Activated CD4-positive, CD25-positive, alpha-beta regulatory T cell treated with anti-CD3 and anti-CD28 coated beads, Interleukin-2, amount 50 U/mL, for 24 hours (primary cell): ENCODE data around the gene ESF1.

Experiments used
- ATAC-seq, 2 donors: fragments of 150-1000 bp; cut with Tn5 transposase; one replicate each; pipeline ENCODE4 v1.10.0; 2021; ENCODE audit warnings: mild to moderate bottlenecking in 1 of 2, moderate library complexity in 1 of 2

The ESF1 gene, protein sequence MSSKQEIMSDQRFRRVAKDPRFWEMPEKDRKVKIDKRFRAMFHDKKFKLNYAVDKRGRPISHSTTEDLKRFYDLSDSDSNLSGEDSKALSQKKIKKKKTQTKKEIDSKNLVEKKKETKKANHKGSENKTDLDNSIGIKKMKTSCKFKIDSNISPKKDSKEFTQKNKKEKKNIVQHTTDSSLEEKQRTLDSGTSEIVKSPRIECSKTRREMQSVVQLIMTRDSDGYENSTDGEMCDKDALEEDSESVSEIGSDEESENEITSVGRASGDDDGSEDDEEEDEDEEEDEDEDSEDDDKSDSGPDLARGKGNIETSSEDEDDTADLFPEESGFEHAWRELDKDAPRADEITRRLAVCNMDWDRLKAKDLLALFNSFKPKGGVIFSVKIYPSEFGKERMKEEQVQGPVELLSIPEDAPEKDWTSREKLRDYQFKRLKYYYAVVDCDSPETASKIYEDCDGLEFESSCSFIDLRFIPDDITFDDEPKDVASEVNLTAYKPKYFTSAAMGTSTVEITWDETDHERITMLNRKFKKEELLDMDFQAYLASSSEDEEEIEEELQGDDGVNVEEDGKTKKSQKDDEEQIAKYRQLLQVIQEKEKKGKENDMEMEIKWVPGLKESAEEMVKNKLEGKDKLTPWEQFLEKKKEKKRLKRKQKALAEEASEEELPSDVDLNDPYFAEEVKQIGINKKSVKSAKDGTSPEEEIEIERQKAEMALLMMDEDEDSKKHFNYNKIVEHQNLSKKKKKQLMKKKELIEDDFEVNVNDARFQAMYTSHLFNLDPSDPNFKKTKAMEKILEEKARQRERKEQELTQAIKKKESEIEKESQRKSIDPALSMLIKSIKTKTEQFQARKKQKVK

DNA sequence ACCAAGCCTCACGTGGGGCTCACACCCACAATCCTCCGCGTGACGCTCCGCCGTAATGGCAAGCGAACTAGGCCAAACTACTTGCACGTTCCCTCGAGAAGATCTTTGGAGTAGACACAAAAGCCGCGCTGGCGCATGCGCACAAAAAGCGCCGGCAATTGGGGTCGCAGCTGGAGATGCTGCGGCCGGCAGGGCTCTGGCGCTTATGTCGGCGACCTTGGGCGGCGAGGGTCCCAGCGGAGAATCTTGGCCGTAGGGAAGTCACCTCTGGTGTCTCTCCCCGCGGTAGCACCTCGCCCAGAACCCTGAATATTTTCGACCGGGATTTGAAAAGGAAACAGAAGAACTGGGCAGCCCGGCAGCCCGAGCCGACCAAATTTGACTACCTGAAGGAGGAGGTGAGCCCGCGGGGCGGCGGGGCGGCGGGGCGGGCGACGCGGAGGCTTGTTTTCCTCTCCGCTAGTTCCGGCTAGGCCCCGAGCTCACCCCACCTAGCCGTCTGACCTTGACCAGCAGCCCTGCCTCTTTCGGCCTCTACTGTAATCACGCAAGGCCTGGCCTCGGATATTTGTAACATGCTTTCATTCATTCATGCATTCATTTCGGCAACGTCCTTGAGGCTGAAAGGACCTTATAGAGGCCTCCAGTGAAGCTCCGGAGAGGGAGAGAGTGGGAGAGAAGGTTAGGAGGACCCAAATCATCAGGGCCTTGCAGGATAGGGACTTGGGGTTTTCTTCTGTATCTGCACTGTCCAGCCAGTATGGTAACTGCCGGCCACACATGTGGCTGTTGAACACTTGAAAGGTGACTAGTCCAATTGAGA lies at the start of gene ESF1, which contains the start of gene NDUFAF5:
Gene ESF1, minus strand, starts transcription at position 27 of the 823 bp plus-strand sequence. CDS start 1,779 bp downstream, outside the sequence.
Gene NDUFAF5, plus strand, starts transcription at position 136 of the 823 bp plus-strand sequence. Its CDS starts 41 bp downstream, at position 177.
- peak; percentile 96 to 97 for ATAC-seq

DNA sequence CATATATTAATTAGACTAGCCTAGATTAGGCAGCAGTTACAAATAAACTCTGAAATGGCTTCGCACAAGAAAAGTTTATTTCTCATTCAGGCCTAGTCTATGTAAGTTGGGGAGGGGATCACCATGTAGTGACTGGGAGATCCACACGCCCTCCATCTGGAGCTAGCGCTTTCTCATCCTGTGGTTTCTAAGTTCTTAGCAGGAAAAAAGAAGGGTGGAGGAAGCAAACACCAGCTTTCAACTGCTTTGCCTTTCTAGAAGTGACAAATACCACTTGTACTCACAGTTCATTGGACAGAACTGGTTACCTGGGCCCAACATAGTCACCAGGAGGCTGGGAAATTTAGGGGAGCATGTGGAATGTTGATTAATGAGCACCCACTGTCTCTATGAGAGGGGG lies 46.8 kb upstream of the ESF1 start:
- ATAC-seq, result no peak

DNA sequence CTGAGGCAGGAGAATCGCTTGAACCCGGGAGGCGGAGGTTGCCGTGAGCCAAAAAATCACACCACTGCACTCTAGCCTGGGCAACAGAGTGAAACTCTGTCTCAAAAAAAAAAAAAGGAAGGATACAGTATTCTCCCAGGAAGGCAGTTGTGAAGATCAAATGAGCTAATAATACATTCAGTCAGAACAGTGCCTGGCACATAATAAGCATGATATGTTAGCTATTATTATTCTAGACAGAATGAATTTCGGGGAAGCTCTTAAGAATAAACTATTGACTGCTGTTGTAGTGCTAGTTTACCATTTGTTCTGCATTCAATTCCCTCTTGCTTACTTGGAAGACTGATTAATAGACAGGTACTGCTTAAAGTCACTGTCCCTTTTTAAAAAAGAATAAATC lies 40.7 kb upstream of the ESF1 start:
- ATAC-seq, result no peak

DNA sequence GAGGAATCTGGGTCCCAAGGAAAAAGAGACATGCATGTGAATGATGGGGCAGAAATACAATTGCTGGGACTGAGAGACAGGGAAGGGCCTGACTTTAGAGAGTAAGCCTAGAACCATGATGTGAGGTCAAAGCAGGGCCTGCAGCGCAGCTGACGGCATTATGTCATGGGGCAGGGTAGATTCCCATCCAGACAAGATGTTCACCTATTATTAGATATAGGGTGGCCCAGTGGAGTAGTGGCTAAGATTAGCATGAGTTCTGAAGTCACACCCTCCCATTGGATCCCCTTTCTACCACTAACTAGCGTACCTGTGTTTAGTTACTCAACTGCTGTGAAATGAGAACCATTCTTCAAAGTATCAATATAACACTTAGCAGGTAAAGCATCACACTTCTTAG lies 39.7 kb upstream of the ESF1 start:
- no peak for ATAC-seq

DNA sequence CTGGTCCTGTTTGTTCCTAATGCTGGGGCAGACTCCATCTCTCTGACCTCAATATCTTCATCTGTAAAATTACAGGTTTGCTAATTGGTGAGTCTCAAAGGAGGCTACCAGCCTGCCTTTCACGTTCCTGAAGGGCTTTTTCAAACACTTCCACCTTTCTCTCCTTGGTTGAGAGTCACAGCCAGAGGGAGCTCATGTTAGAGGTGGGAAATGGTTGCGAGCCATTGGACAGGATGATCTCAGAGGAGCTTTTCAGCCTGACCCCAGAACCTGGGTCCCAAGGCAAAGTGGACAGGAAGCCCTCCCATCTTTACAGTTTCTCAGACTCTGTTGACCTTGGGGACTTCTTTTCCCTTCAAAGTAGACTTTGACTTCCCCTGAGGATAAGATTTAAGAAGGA lies 37.7 kb upstream of the ESF1 start:
- ATAC-seq, result no peak

DNA sequence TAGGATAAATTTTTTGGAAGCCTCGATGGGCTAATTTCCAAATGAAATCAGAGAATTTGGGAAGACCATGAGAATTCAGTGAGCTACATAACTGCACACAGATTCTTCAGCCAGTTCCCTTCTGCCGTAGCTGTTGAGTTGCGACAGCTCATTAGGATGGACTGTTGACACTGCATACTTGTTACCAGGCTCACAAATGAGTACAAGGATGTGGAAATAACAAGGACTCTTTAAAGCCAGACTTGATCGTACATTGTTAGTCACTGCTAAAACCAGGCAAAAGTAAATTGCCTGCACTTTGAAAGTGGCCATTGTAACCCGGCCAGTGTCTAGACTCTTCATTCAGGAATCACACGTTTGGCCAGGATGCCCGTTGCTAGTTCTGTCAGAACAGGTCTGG lies 37.2 kb upstream of the ESF1 start:
- no peak for ATAC-seq

DNA sequence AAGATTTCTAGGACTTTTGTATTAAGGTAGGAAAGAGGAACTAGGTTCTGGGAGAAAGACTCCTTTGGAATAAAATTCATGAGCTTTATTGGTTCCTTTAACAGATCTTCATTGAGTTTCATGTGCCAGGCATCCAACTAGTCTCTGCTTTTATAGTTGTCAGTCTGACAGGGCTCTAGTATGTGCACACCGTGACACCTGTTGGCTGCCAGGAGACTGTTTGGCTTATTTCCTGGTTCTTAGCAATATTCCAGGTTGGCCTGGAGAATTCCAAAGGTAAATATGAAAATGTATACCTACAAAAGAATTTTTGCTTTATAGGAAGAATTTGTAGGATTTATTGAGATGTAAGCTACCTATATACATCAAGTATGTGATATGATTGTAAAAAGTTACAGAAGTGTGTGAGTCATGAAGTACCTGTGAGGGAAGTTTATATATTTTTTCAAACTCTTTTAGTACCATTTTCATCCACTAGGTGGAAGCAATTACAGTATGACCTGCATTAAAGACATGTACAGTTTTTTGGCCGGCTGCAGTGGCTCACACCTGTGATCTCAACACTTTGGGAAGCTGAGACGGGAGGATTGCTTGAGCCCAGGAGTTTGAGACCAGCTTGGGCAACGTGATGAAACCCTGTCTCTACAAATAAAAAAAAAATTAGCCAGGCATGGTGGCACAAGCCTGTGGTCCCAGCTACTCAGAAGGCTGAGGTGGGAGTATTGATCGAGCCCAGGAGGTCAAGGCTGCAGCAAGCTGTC lies 35.3 kb upstream of the ESF1 start:
- ATAC-seq, result peak; percentile 42 to 43

DNA sequence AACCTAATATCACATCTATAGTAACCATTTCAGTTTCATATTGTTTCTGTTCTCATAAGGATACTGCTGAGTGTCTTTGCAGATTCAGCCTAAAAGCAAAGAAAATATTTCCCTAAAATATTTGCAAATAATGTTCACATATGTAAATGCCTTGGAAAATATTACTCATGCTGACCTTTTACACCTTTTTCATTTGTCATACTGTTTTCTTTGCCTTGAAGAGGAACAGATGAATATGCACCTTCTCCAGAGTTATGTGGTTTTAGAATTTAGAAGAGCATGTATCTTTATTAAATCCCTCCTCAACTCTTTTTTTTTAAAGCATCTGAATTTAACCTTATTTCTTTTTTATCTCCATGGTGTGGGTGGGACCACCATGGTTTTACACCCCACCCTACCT lies 32.6 kb upstream of the ESF1 start:
- ATAC-seq, result peak; percentile 47 to 62

DNA sequence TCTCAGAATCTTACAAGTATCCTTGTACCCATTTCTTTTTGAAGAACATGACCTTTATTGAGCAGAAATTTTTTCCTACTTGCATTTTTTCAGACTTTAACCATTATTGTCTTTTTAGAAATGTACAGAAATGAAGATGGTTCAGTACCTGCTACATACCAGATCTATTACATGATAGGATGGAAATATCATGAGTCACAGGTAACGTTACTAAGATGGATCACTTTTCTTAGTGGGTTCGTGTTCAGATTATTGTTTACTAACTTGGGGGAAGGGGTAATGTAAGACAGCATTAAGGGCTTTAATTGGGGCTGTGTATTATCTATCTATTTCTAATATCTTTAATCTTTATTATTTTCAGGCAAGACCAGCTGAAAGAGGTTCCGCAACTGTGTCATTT lies 32.0 kb upstream of the ESF1 start:
- ATAC-seq, result peak; percentile 62 to 67

DNA sequence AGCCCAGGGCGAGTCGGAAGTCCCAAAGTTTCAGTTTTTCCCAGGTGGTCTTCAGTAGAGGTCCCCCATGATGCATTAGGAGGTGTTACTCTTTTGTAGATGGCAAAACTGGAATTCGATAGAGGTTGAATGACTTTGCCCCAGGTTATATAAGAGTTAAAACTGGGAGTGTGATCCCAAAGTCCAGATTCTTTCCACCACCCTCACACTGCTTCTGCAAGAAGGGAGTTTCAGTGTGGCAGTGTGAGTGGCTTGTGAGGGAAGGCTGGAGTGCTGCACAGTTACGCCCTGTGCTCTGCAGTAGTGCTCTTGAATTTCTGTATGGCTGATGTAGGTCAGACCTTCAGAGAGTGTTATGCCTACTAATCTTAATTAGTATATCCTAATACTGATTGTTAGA lies 30.0 kb upstream of the ESF1 start:
- ATAC-seq, result no peak

DNA sequence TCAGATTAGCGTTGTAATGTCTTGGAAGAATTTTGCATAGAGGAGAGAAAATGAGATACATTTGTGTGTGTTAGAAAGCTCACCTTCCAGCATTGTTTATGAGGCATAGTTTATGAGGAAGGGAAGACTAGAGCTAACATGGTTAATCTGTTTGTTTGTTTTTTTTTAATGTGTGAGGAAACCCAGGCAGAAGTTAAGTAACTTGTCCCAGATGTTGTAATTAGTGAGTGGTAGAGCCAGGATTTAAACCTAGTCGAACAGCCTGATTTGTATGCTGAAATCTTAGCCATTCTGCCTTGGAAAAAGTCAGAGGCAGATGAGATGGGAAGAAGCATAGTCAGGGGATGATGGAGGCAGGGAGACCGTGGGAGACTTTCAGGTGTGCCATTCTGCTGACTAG lies 29.2 kb upstream of the ESF1 start:
- ATAC-seq, result no peak

DNA sequence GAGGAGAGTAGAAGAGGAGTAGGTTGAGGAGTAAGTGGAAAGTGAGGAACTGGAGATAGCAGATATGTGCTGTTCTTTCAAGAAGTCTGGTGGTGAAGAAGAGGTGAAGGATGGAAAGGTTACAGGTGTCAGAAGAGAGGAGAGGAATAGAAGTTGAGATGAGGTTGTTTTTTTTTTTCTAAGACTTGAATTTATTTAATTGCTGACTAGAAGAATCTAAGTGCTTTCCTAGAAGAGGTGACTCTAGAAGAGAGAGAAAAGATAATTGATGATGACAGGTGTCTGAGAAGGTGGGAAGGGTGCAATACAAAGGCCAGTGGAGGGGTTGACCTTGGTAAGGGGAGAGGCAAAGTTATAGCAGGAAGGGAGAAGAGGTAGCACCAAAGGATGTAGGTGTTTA lies 25.7 kb upstream of the ESF1 start:
- ATAC-seq, result no peak

DNA sequence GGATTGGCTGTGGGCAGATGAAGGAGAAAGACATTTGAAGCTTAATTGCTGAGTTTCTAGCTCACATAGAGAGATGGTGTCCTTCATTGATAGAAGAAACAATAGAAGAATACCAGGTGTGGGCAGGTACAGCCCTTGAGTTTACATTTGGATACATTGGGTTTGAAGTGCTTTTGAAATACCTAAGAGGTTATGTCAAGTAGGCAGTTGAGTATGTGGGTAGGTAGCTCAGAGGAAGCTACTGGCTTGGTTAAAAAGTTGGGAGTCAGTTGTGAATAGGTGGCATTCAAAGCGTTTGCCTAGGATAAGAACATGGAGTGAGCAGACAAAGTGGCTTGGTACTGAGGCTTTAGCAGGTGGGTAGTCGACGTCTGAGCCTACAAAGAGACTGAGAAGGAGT lies 25.1 kb upstream of the ESF1 start:
- ATAC-seq, result no peak

DNA sequence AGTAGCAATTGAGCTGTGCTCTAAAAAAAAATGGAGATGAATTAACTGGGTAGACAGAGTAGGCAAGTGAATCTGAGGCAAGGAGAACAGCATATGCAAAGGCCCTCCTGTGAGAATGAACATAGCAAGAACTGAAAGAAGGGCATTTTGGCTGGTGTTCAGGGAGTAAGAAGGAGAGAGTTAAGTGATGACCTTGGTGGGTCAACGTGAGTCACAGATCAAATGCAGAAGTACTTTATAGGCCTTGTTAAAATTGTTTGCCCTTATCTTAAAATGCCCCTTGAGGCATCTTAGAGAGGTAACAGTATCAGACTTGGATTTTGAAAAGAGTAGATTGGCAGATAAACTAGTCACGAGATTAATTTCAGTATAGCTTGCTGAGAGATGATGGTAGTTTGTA lies 24.7 kb upstream of the ESF1 start:
- no peak for ATAC-seq

DNA sequence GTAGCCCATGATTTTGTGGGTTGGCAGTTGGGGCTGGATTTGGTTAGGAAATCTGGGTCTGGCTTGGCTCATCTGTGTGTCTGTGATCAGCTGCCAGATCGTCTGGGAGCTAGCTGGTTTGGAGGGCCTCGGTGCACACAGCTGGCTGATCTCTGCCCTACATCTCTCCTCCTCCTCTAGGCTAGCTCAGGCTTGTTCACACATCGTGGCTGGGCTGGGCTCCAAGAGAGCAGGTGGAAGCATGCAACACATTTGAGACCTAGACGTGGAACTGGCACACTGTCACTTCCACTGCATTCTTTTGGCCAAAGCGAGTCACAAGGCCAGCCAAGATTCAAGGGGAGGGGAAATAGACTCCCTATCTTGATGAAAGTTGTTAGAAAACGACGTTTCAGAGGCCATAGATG lies 16.0 kb upstream of the ESF1 start:
- no peak for ATAC-seq

DNA sequence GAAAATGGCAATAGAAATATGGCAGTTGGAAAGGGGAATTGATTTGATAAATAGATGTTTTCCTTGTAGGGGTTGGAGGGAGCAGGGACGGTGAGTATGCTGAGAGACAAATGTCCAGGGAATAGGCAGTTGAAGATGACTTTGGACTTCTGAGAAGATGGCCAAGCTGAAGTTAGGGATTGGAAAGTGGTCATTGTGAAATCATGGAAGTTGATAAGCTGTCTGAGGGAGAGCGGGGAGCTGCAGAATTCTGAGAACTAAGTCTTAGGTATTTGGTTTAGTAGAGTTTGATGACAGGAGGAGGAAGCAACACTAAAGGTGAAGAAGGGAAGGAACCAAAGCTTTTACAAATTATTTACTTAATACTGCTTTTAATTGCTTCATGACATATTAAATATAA lies 15.3 kb upstream of the ESF1 start:
- no peak for ATAC-seq

DNA sequence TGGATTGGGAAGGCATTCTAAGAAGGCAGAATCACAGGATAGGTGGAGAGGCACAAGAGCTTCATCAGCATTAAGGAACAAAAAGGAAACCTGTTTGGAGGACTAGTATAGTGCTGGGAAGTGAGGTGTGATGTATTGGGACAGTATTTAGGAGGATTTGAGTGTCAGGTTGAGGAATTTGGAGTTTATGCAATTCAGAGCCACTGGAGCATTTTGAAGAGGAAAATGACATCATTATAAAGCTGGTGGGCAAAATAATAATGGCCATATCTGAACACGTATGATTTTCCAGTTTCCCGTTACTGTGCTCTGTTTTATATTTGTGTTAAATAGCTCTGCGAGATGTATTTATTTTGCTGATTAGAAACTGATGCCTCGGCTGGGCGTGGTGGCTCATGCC lies 14.3 kb upstream of the ESF1 start:
- ATAC-seq, result no peak

DNA sequence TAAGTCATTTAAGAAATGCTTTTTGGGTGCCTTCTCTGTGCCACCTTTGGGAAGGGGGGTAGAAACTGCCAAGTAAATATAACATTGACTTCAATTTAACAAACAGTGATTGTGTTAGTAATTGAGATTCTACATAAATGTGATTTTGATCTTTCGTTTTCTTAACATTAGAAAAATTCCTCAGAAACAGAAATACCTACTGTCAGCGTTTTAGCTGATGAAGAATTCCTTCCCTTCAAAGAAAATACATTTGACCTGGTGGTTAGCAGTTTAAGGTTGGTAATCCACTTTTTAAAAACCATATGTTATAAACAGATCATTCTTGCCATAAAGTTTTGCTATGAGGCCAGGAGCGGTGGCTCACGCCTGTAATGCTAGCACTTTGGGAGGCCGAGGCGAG lies 9.9 kb upstream of the ESF1 start:
- ATAC-seq, result no peak

DNA sequence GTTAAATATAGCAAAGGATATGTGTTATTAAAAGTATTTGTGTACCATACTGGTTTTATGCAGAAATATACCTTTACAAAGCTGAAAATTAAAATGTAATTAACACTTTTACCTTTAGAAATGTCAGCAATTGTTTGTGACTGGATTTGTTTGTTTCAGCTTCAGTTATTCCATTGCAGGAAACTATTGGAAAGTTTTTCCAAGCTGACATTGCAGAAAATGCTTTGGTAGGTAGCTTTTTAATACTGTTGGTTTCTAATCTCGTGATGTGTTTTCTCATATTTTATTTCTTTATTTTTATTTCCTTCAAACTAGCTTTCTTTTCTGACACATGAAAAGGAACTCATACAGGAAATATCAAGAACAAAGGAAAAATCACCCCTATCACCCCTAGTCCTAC lies 8.3 kb upstream of the ESF1 start:
- ATAC-seq, result no peak

DNA sequence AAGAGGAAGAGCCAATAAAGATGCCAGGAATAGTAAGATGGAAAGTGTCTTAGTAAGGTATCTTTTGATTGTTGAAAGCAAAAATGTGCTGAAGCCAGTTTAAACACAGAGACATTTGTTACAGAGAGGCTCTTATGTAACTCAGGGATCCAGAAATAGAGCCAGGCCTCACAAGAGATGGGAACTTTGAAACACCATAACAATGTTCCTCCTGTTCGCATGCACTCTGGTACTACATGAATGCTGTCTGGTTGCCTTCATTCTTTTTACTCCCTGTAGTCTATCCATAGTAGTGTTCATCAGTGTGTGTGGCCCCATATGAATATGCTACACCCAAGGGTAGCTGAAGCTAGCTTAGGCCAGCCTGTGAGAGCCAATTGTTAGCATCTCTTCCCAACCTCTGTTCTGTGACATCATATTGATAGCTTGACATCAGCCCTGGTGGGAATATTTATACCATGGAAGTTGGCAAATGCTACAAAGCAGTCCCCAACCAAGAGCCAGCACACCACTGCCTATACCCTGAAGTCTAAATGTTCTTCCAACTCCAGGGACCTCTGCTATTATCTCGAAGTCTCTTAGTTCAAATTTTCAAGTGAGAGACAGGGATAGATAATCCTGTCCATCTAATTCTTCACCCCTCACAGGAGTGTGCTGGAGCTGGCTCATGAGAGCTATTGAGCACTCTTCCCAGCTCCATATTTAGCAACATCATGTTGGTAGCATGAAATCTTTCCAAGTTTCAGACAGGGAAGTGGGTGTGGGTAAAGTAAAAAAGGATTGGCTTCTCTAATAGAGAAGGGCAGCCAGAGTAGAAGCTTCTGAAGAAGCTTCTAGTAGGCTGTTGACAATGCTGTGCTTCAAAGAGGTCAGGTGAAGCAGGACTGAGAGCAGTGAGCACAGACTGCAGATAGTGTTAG lies 7.1 kb upstream of the ESF1 start:
- ATAC-seq, result no peak

DNA sequence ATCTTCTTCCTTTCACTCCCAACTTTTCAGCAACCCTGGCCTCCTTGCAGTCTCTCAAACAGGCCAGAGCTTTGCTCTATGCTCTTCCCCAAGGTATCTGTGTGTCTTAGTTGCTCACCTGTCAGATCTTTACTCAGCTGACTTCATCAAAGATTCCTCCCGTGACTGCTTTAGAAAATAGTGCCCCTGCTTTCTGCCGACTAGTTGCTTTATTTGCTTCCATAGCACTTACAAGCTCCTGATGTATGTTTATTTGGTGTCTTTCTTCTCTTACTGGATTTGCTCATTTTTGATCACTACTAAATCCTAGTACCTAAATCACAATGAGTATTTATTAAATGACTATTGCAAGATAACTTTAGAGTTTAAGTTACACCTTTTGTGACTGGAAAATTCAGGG lies 6.0 kb upstream of the ESF1 start:
- ATAC-seq, result no peak
